HG03457 (cell line): ENCODE data around the gene PAQR8.

Experiments used
- ATAC-seq: cut with Tn5 transposase; IDR thresholded peaks from one replicate; pipeline ENCODE4 v1.9.1; 2021; ENCODE audit warnings: moderate number of reproducible peaks; ENCODE audit not compliant: unreplicated experiment

PAQR8 gene

GRCh38 chr6:52361945-52362442 is at the start of gene PAQR8:
Gene PAQR8 (plus strand): TSS chr6:52362151. CDS start chr6:52403214, 41,063 bp downstream.
- peak; percentile 82 for ATAC-seq

- ATAC-seq = no peak
Observed at GRCh38 chr6:52312461-52312860, 49.5 kb upstream of the PAQR8 start.

- ATAC-seq = no peak
Observed at GRCh38 chr6:52314752-52315151, 47.2 kb upstream of the PAQR8 start.

- no peak for ATAC-seq
Observed at GRCh38 chr6:52317211-52317610, 44.7 kb upstream of the PAQR8 start.

- peak; percentile 96 for ATAC-seq
Observed at GRCh38 chr6:52317841-52318581, 43.9 kb upstream of the PAQR8 start.

GRCh38 chr6:52324189-52324588 is 37.8 kb upstream of the PAQR8 start:
- ATAC-seq = no peak

GRCh38 chr6:52325695-52326471 is 36.1 kb upstream of the PAQR8 start:
- ATAC-seq = no peak

- ATAC-seq = no peak
Observed at GRCh38 chr6:52326540-52327364, 35.2 kb upstream of the PAQR8 start.

- ATAC-seq = no peak
Observed at GRCh38 chr6:52328303-52328662, 33.7 kb upstream of the PAQR8 start.

- no peak for ATAC-seq
Observed at GRCh38 chr6:52328729-52329128, 33.2 kb upstream of the PAQR8 start.

GRCh38 chr6:52330470-52330869 is 31.5 kb upstream of the PAQR8 start:
- no peak for ATAC-seq

GRCh38 chr6:52331793-52332457 is 30.0 kb upstream of the PAQR8 start:
- no peak for ATAC-seq

GRCh38 chr6:52333840-52334200 is 28.1 kb upstream of the PAQR8 start:
- no peak for ATAC-seq

- ATAC-seq = no peak
Observed at GRCh38 chr6:52335576-52335975, 26.4 kb upstream of the PAQR8 start.

GRCh38 chr6:52336919-52337561 is 24.9 kb upstream of the PAQR8 start:
- ATAC-seq = no peak

- ATAC-seq = no peak
Observed at GRCh38 chr6:52337633-52338290, 24.2 kb upstream of the PAQR8 start.

- ATAC-seq = no peak
Observed at GRCh38 chr6:52340603-52340880, 21.4 kb upstream of the PAQR8 start.

GRCh38 chr6:52341561-52342260 is 20.2 kb upstream of the PAQR8 start:
- ATAC-seq = no peak

GRCh38 chr6:52345311-52345710 is 16.6 kb upstream of the PAQR8 start:
- ATAC-seq = no peak
